ENCODE data around the gene NYNRIN. TPM values are rescaled to one million over a fixed set of nuclear protein-coding genes. Genes with fewer than 3 reads are reported as not detected.
A peak's percentile ranks its signal among the peaks of the same experiment; 100 is the strongest.

NYNRIN gene
- total and polyA plus RNA-seq, 2 of the 8 experiments (the other 6 are each of a cell fraction or from before 2014, with no cell fraction given): 15.2 to 18.3 TPM

- peak overlapping the region; percentile 86 for H2BK5ac ChIP-seq (ENCODE audit: low read depth, low read length)
- H3K23me2 ChIP-seq (ENCODE audit: low read depth, low read length): peaks cover 7% of the 10 kb centered on the region; the same call in 1 of the 2 replicates
- H4K5ac ChIP-seq (ENCODE audit: insufficient read length, low read depth, low read length): no peak overlapping the region
- peak overlapping the region; percentile 61; the same call in 1 of the 2 replicates for H3K27ac ChIP-seq (ENCODE audit: low read depth, low read length)
- ChIA-PET POLR2A (ENCODE audit: partially characterized antibody) (interaction anchor here (1.2 to 4.7 kb wide), 10 partner anchors 9 to 54 kb away, joined by 3 to 27 read pairs (median 5); partner anchors contain the start of genes KHNYN and NYNRIN), CTCF (ENCODE audit: partially characterized antibody) (interaction anchor here (0.8 to 16.4 kb wide), 14 partner anchors 8 to 61 kb away, joined by 3 to 207 read pairs (median 6); partner anchors contain the start of genes ADCY4, CBLN3, KHNYN and NFATC4)
- no peak overlapping the region for H2AK5ac ChIP-seq (ENCODE audit: low read depth, low read length)
- no peak overlapping the region for H2AFZ ChIP-seq (ENCODE audit: low read length)
- H2BK120ac ChIP-seq (replicated peaks; ENCODE audit: low read depth, low read length): no peak overlapping the region
- peak overlapping the region; percentile 24 to 68 for H3K4me2 ChIP-seq (ENCODE audit: insufficient read depth in 1 of 2, low read depth in 2 of 2, low read length in 2 of 2)
- no peaks in the 10 kb centered on the region for H3K9me3 ChIP-seq (ENCODE audit: insufficient read depth in 2 of 2, low read depth in 1 of 2, low read length in 1 of 2)
- no peak overlapping the region for H3K56ac ChIP-seq (replicated peaks; ENCODE audit: insufficient read length, low read depth, low read length)
- peak; percentile 57 for FAIRE-seq
- peaks cover 3 to 11% (median 6%) of the 10 kb centered on the region in 4 experiments; a peak in 5 of 8 replicates for H3K36me3 ChIP-seq (ENCODE audit: control insufficient read depth in 2 of 4, insufficient read depth in 4 of 4, low read length in 3 of 4)
- no peak overlapping the region for H4K8ac ChIP-seq (ENCODE audit: extremely low read depth, insufficient read depth, low read length)
- no peaks in the 10 kb centered on the region for H3K79me2 ChIP-seq (ENCODE audit: control insufficient read depth in 1 of 2, insufficient read depth in 2 of 2, low read length in 2 of 2)
- H2BK15ac ChIP-seq (ENCODE audit: low read length): no peak overlapping the region
- H3K23ac ChIP-seq (ENCODE audit: insufficient read length): no peak overlapping the region
- H2BK12ac ChIP-seq (ENCODE audit: low read depth, low read length): peak overlapping the region; percentile 62; the same call in 1 of the 2 replicates
- no peak overlapping the region for H4K91ac ChIP-seq (replicated peaks; ENCODE audit: insufficient read length, low read length)
- H4K20me1 ChIP-seq (replicated peaks in 1 of 2; ENCODE audit: control insufficient read depth in 1 of 2, insufficient read depth in 2 of 2, low read length in 2 of 2): peaks cover 0 to 3% of the 10 kb centered on the region in 2 experiments
- peak overlapping the region; percentile 1 to 54 (median 36); a peak in 7 of 8 replicates for H3K4me3 ChIP-seq (ENCODE audit: extremely low read depth in 1 of 4, insufficient read depth in 2 of 4, low read depth in 3 of 4, low read length in 4 of 4)
- peak overlapping the region; percentile 62 for H3K18ac ChIP-seq (ENCODE audit: extremely low read depth, low read length)
- no peak overlapping the region for H3K9ac ChIP-seq (replicated peaks in 1 of 4; ENCODE audit: extremely low read depth in 1 of 4, low read depth in 3 of 4, low read length in 3 of 4)
- no peaks in the 10 kb centered on the region for H3K27me3 ChIP-seq (replicated peaks in 1 of 4; ENCODE audit: control insufficient read depth in 3 of 4, extremely low read depth in 1 of 4, insufficient read depth in 3 of 4, low read length in 3 of 4)
- no peak overlapping the region for H3K14ac ChIP-seq (ENCODE audit: insufficient read length)
- no peak overlapping the region for H2BK20ac ChIP-seq (ENCODE audit: low read length)
- H3K79me1 ChIP-seq (ENCODE audit: low read depth, low read length): no peaks in the 10 kb centered on the region
- DNase-seq (ENCODE audit: low read depth in 1 of 2, low spot score in 2 of 2): peak in 1 of 2 experiments; percentile 89
- H3K4me1 ChIP-seq (replicated peaks in 1 of 4; ENCODE audit: control insufficient read depth in 3 of 4, insufficient read depth in 4 of 4, low read length in 3 of 4): peaks cover 11 to 25% (median 14%) of the 10 kb centered on the region in 4 experiments
- WGBS, 2 experiments (ENCODE audit: extremely low coverage in 1 of 2, insufficient coverage in 1 of 2, insufficient read length in 1 of 2, insufficient replicate concordance in 2 of 2, low coverage in 1 of 2, low lambda C conversion rate in 2 of 2, missing lambda C conversion rate in 1 of 2): 25% methylated on average over 13 of the region's 16 CpGs; no CpG with 5 or more reads in 1 of the 2 experiments
- no peak overlapping the region for H3K4ac ChIP-seq (replicated peaks; ENCODE audit: insufficient read length, low read depth, low read length)
- TF ChIP-seq KDM1A (IDR thresholded peaks at IDR 0.05; ENCODE audit: borderline replicate concordance, low read length) (no peak), EP300 (IDR thresholded peaks at IDR 0.05; ENCODE audit: borderline replicate concordance in 1 of 2, low read depth in 2 of 2, low read length in 2 of 2) (peak in 1 of 2 experiments; percentile 35; a peak in 1 of 3 replicates), JUN (IDR thresholded peaks at IDR 0.05; ENCODE audit: low read depth, low read length) (no peak), HDAC2 (IDR thresholded peaks at IDR 0.05; ENCODE audit: borderline replicate concordance in 1 of 2, low read depth in 2 of 2, low read length in 2 of 2) (no peak), CTCF (IDR thresholded peaks at IDR 0.05; ENCODE audit: control extremely low read depth in 1 of 3, insufficient read depth in 1 of 3, low read depth in 1 of 3, low read length in 3 of 3) (peak; percentile 52 to 69 (median 63); a peak in 3 of 4 replicates), SRF (IDR thresholded peaks at IDR 0.05; ENCODE audit: low read depth, low read length) (no peak), ASH2L (IDR thresholded peaks at IDR 0.05; ENCODE audit: low read length) (peak; percentile 35), RAD21 (IDR thresholded peaks at IDR 0.05 in 1 of 2, conservative IDR thresholded peaks at IDR 0.05 in 1 of 2; ENCODE audit: low read depth in 2 of 2, low read length in 2 of 2) (peak in 1 of 2 experiments; percentile 37; a peak in 2 of 4 replicates)
These were observed 22.2 kb upstream of the NYNRIN start for GRCh38 chr14:24376448-24377070.

Data from H1 (cell line).